Stimulated activated naive B cell treated with anti-CD40 and anti-IgM and Interleukin-4, amounts not matched to agents 10 μg/mL and 1 μg/mL and 100 μg/mL, for 72 hours (primary cell): ENCODE results near the gene MMEL1.

Experiments used
- ATAC-seq, 2 donors: fragments of 150-1000 bp; cut with Tn5 transposase; replicated peaks; 2 replicates each; pipeline ENCODE4 v1.10.0; 2021; ENCODE audit warnings: moderate library complexity in 1 of 2
- DNase-seq: peaks from one replicate; pipeline ENCODE4 v3.0.0; 2021
- H3K27ac Mint-ChIP-seq: one replicate; pipeline ENCODE4 v1.8.0; 2022; ENCODE audit warnings: mild to moderate bottlenecking, mixed read lengths
- H3K27me3 Mint-ChIP-seq, 2 donors: one replicate each; pipeline ENCODE4 v1.8.0; 2022; ENCODE audit warnings: mixed read lengths in 2 of 2
- H3K36me3 Mint-ChIP-seq, 2 donors: one replicate each; pipeline ENCODE4 v1.8.0; 2022; ENCODE audit warnings: mixed read lengths in 2 of 2, mild to moderate bottlenecking in 1 of 2
- H3K4me1 Mint-ChIP-seq, 2 donors: one replicate each; pipeline ENCODE4 v1.8.0; 2022; ENCODE audit warnings: mixed read lengths in 2 of 2, mild to moderate bottlenecking in 1 of 2
- H3K4me3 Mint-ChIP-seq, 2 donors: one replicate each; pipeline ENCODE4 v1.8.0; 2022; ENCODE audit warnings: mild to moderate bottlenecking in 2 of 2, mixed read lengths in 2 of 2, moderate library complexity in 1 of 2
- H3K9me3 Mint-ChIP-seq, 2 donors: one replicate each; pipeline ENCODE4 v1.8.0; 2022; ENCODE audit warnings: mixed read lengths in 2 of 2, mild to moderate bottlenecking in 1 of 2

The MMEL1 gene

DNA sequence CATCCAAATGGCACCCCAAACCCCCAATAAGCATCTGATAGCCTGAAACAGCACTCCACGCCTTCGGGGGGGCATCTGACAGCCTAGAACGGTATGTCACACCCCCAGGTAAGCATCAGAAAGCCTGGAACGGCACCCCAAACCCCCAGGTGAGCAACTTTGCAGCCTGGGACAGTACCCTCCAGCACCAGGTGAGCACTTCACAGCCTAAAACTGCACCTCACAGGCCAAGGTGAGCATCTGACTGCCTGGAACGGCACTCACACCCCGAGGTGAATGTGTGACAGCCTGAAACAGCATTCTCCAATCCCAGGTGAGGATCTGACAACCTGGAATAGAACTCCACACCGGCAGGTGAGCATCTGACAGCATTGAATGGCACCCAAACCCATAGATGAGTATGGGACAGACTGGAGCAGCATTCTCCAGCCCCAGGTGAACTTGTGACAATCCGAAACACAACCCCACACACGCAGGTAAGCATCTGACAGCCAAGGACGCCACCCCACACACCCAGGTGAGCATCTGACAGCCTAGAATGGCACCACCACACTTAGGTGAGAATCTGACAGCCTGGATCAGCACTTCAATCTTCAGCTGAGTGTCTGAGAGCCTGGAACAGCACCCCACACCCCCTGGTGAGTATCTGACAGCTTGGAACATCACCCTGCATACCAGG, 18.3 kb upstream of the MMEL1 start:
- ATAC-seq (no peak), DNase-seq (no peak)
- H3K36me3 Mint-ChIP-seq, result peaks cover 3 to 5% of the 10 kb centered on the region in 2 donors
- no peak overlapping the region for H3K27ac Mint-ChIP-seq
- H3K4me3 Mint-ChIP-seq, result no peak overlapping the region
- H3K4me1 Mint-ChIP-seq, result peaks cover 0 to 3% of the 10 kb centered on the region in 2 donors
- H3K9me3 Mint-ChIP-seq, result peaks cover 11% of the 10 kb centered on the region in 2 donors
- peaks cover 47 to 51% of the 10 kb centered on the region in 2 donors for H3K27me3 Mint-ChIP-seq

DNA sequence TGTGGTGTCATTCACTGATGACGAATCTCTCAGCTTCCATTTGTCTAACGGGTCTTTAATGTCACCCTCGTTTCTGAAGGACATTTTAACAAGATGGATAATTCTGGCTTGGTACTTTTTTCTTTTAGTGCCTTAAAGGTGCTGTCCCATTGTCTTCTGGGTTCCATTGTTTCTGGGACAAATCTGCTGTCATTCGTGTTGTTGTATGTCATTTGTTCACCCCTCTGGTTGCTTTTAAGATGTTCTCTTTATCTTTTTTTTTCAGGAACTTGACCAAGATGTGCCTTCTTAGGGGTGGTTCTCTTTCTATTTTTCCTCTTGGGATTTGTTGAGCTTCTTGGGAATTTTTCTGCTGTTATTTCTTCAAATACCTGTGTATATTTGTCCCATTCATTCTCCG, 14.0 kb upstream of the MMEL1 start:
- ATAC-seq (no peak), DNase-seq (no peak)
- H3K27me3 Mint-ChIP-seq, result peaks cover 5 to 11% of the 10 kb centered on the region in 2 donors
- no peak overlapping the region for H3K27ac Mint-ChIP-seq
- peaks cover 11 to 15% of the 10 kb centered on the region in 2 donors for H3K9me3 Mint-ChIP-seq
- H3K36me3 Mint-ChIP-seq, result peaks cover 3 to 5% of the 10 kb centered on the region in 2 donors
- peaks cover 11 to 16% of the 10 kb centered on the region in 2 donors for H3K4me1 Mint-ChIP-seq
- H3K4me3 Mint-ChIP-seq, result no peak overlapping the region

DNA sequence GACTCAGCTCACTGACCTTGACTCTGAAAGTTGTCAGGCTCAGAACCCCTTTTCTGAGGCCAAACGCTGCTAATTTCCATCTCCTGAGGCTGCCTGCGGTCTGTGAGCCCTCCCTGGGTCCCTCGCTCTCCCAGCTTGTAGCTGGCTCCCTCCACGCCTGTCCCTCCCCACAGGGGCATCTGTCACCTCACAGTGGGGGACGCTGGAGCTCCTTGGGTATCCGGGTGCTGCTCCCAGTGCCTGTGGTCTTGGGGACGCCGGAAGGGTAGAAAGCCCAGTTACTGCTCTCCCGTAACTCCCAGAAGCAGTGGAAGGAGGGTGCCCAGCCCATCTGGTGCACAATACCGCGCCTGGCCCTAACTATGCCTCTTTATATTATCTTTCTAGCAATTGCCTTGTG, 13.0 kb upstream of the MMEL1 start:
- ATAC-seq (no peak), DNase-seq (no peak)
- peaks cover 11 to 15% of the 10 kb centered on the region in 2 donors for H3K9me3 Mint-ChIP-seq
- no peak overlapping the region for H3K4me3 Mint-ChIP-seq
- H3K27me3 Mint-ChIP-seq, result peaks cover 0 to 2% of the 10 kb centered on the region in 2 donors
- H3K27ac Mint-ChIP-seq, result no peak overlapping the region
- peaks cover 11 to 19% of the 10 kb centered on the region in 2 donors for H3K4me1 Mint-ChIP-seq
- H3K36me3 Mint-ChIP-seq, result peaks cover 3 to 5% of the 10 kb centered on the region in 2 donors

DNA sequence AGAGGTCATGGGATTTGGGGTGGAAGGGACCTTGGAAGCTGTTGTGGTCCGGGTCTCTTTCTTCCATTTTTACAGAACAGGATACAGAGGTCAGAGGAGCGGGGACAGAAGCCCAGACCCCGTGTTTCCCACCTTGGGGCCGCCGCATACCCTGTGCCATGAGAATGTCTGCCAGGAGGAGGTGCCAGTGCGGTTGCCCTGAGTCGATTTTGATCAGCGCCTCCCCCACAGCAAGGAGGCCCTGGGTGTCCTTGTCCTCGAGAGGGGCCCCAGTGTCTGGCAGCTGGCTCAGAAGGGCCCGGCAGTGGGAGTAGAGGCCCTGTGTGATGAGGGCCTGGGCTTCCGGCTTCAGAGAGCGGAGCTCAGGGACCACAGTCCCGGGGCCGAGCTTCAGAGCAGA, 12.3 kb upstream of the MMEL1 start:
- Mint-ChIP-seq H3K27me3 (no peaks in the 10 kb centered on the region), H3K9me3 (peaks cover 11 to 15% of the 10 kb centered on the region in 2 donors), H3K4me1 (peaks cover 11 to 19% of the 10 kb centered on the region in 2 donors), H3K36me3 (peaks cover 3 to 5% of the 10 kb centered on the region in 2 donors), H3K4me3 (no peak overlapping the region), H3K27ac (no peak overlapping the region)
- DNase-seq, result no peak
- no peak for ATAC-seq

DNA sequence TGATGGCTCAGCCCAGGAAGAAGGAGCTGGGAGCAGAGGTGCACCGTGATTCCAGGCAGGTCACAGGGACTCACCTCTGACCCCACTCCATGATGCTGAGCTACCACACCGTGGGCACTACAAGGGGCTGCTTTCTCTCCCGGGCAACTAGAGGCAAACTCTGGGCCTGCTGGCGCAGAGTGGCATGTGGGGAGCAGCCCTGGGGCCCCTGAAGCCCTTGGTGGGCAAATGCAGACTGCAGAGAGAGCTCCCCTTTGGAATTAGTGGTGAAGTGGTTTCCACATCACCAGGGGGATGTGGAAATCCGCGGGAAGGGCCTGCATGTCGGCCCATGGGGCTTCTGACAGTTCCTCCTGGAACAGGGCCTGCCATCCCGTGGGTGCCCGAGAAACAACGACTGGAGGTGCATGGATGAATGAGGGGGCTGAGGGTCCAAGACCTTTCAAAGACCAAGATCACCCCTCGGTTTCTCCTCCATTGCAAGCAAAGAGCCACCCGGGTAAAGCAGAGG, 11.8 kb upstream of the MMEL1 start:
- Mint-ChIP-seq H3K36me3 (peaks cover 3 to 5% of the 10 kb centered on the region in 2 donors), H3K27me3 (no peaks in the 10 kb centered on the region), H3K27ac (peak overlapping the region; percentile 56), H3K4me3 (no peak overlapping the region), H3K9me3 (peaks cover 11 to 15% of the 10 kb centered on the region in 2 donors), H3K4me1 (peaks cover 11 to 23% of the 10 kb centered on the region in 2 donors)
- DNase-seq, result no peak
- no peak for ATAC-seq

DNA sequence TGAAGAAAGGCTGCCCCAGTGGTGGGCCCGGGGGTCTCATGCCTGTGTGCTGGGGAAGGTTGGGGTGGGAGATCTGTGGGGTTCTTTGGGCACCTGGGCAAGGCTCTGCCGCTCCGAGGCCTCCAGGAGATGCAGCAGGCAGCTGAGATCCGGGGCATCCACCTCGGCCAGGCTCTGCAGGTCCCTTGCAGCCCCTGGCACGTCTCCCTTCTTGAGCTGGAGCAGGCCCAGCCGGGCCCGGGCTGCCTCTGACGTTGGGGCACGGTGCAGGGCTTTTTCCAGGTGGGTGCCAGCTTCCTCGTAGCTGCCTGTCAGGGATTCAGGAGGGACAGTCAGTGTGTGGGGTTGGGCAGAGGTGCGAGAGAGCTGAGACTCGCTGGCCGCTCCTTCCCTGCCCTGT, 11.4 kb upstream of the MMEL1 start:
- peak overlapping the region; percentile 65 for H3K27ac Mint-ChIP-seq
- peaks cover 3 to 5% of the 10 kb centered on the region in 2 donors for H3K36me3 Mint-ChIP-seq
- no peak for DNase-seq
- ATAC-seq, result no peak
- peak overlapping the region in 1 of 2 donors; percentile 94 for H3K4me3 Mint-ChIP-seq
- H3K27me3 Mint-ChIP-seq, result no peaks in the 10 kb centered on the region
- H3K4me1 Mint-ChIP-seq, result peaks cover 13 to 27% of the 10 kb centered on the region in 2 donors
- peaks cover 11 to 15% of the 10 kb centered on the region in 2 donors for H3K9me3 Mint-ChIP-seq

DNA sequence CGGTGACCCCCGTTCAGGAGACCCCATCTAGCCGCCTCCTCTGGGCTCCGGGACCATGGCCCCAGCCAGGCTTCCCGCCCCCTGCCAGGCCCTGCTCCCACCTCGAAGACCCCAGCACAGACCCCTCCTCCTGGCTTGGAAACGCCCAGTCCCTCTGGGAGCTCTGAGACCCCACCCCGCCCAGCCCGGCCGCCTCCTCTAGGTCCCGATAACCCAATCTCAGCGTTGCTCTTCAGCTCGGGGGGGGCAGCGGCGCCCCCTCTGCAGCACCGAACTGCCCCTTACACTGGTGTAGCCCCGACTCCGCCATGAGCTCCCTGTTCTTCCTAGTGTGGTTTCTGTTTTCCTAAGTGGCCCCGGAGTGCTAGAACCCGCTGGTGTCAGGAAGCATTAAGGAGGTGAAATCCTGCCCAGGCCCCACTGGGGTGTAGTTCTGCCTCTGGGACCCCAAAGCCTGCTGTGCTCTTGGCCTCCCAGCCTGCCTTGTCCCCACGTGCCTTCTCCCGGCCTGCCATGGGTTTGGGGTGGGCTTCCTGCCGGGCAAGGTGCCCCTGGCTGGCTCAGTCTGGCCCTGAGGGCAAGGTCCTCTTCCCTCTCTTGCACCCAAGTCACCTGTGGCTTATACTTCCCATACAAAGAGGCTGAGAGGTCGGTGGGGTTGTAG, 10.7 kb upstream of the MMEL1 start:
- peak overlapping the region; percentile 65 for H3K27ac Mint-ChIP-seq
- peaks cover 3 to 5% of the 10 kb centered on the region in 2 donors for H3K36me3 Mint-ChIP-seq
- no peak for DNase-seq
- H3K4me1 Mint-ChIP-seq, result peaks cover 13 to 33% of the 10 kb centered on the region in 2 donors
- H3K27me3 Mint-ChIP-seq, result no peaks in the 10 kb centered on the region
- peak overlapping the region; percentile 75 to 94 for H3K4me3 Mint-ChIP-seq
- ATAC-seq, result no peak
- peaks cover 11 to 13% of the 10 kb centered on the region in 2 donors for H3K9me3 Mint-ChIP-seq

- peaks cover 0 to 2% of the 10 kb centered on the region in 2 donors for H3K36me3 Mint-ChIP-seq
- DNase-seq, result peak; percentile 91
- H3K9me3 Mint-ChIP-seq, result peaks cover 7 to 9% of the 10 kb centered on the region in 2 donors
- peak overlapping the region; percentile 94 to 97 for H3K4me3 Mint-ChIP-seq
- ATAC-seq, result peak; percentile 86 to 87
- H3K27ac Mint-ChIP-seq, result peak overlapping the region; percentile 99
- peaks cover 13 to 38% of the 10 kb centered on the region in 2 donors for H3K4me1 Mint-ChIP-seq
- no peaks in the 10 kb centered on the region for H3K27me3 Mint-ChIP-seq
Measured at GRCh38 chr1:2642560-2643413, 10.0 kb upstream of the MMEL1 start.

GRCh38 chr1:2642131-2642559, 9.3 kb upstream of the MMEL1 start:
- Mint-ChIP-seq H3K9me3 (peaks cover 7 to 8% of the 10 kb centered on the region in 2 donors), H3K4me1 (peaks cover 13 to 38% of the 10 kb centered on the region in 2 donors), H3K27me3 (no peaks in the 10 kb centered on the region), H3K27ac (peak overlapping the region; percentile 99), H3K36me3 (peaks cover 0 to 1% of the 10 kb centered on the region in 2 donors), H3K4me3 (peak overlapping the region; percentile 94 to 97)
- DNase-seq (no peak), ATAC-seq (peak in 1 of 2 donors; percentile 3)

DNA sequence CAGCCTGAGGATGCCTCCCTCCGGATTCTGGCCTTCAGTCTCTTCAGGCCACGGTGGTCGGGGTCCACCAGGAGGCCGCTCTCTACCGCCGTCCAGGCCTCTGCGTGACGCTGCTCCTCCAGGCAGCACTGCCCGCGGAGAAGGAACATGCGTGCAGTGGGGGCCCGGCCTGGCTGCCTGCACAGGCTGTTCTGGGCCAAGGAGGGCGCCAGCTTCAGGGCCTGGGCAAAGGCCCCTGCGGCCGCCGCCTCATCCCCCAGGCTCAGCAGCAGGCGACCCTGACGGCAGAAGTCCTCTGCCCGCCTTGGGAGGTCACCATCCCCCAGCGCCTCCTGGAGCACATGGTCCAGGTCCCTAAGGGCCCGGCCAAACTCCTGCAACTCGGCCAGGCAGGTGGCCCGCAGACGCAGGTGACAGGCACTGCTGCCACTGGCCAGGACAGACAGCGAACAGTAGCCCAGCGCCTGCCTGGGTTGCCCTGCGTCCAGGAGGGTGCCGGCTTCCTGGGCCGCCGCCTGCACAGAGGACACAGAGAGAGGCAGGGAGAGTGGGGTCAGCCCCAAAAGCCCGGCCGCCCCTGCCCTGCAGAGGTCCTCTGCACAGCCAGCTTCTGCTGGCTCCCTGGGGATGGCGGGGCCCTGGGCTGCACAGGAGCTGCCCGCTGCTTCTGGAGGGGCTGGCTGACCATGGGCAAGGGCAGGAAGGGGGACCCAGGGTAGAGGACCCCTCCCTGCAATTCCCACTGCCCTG, 8.7 kb upstream of the MMEL1 start:
- Mint-ChIP-seq H3K27ac (no peak overlapping the region), H3K4me3 (peak overlapping the region; percentile 94 to 97), H3K4me1 (peaks cover 13 to 38% of the 10 kb centered on the region in 2 donors), H3K36me3 (peaks cover 0 to 7% of the 10 kb centered on the region in 2 donors), H3K27me3 (no peaks in the 10 kb centered on the region), H3K9me3 (peaks cover 9% of the 10 kb centered on the region in 2 donors)
- ATAC-seq (no peak), DNase-seq (no peak)

GRCh38 chr1:2640626-2641025, 7.8 kb upstream of the MMEL1 start:
- Mint-ChIP-seq H3K4me3 (no peak overlapping the region), H3K27me3 (no peaks in the 10 kb centered on the region), H3K4me1 (peaks cover 13 to 38% of the 10 kb centered on the region in 2 donors), H3K36me3 (peaks cover 0 to 7% of the 10 kb centered on the region in 2 donors), H3K9me3 (peaks cover 9% of the 10 kb centered on the region in 2 donors), H3K27ac (no peak overlapping the region)
- DNase-seq, result no peak
- no peak for ATAC-seq

- no peak overlapping the region for H3K4me3 Mint-ChIP-seq
- H3K27ac Mint-ChIP-seq, result peak overlapping the region; percentile 51
- peaks cover 9% of the 10 kb centered on the region in 2 donors for H3K9me3 Mint-ChIP-seq
- H3K36me3 Mint-ChIP-seq, result peaks cover 0 to 7% of the 10 kb centered on the region in 2 donors
- no peak for DNase-seq
- H3K4me1 Mint-ChIP-seq, result peaks cover 13 to 38% of the 10 kb centered on the region in 2 donors
- no peak for ATAC-seq
- H3K27me3 Mint-ChIP-seq, result no peaks in the 10 kb centered on the region
Measured at GRCh38 chr1:2639607-2640521, 7.0 kb upstream of the MMEL1 start.
